ENCODE measurements around the gene CD99.

CD99 gene

GRCh38 chrX:2690856-2691542, at the start of gene CD99:
Gene CD99 (plus strand): TSS chrX:2691295. CDS start chrX:2691361, 66 bp downstream.
- H3K4me3 ChIP-seq (ENCODE audit: low read length) = peak within 1 kb of the TSS; percentile 86
- peak within 1 kb of the TSS; percentile 78 for H2AFZ ChIP-seq (ENCODE audit: low read depth, low read length)
- H3K27ac ChIP-seq (ENCODE audit: low read length) = peak within 1 kb of the TSS; percentile 24
- H3K4me1 ChIP-seq (ENCODE audit: low read length) = peaks cover 10% of the 10 kb centered on the region
- peaks cover 44% of the 10 kb centered on the region for H3K79me2 ChIP-seq (ENCODE audit: low read length)
- peak within 1 kb of the TSS; percentile 87 for H3K4me2 ChIP-seq (ENCODE audit: low read length)
- no peak for TF ChIP-seq CTCF (IDR thresholded peaks at IDR 0.05; ENCODE audit: low read depth, low read length)
- TF ChIP-seq EZH2phosphoT487 (IDR thresholded peaks at IDR 0.05; ENCODE audit: low read depth) = no peak
- peaks cover 2% of the 10 kb centered on the region for H3K36me3 ChIP-seq (replicated peaks; ENCODE audit: low read depth, low read length)
- no peaks in the 10 kb centered on the region for H3K27me3 ChIP-seq (ENCODE audit: low read depth, low read length)
- no peaks in the 10 kb centered on the region for H3K9me3 ChIP-seq (ENCODE audit: insufficient read depth, low read length)
- H3K9ac ChIP-seq (ENCODE audit: low read length) = peak within 1 kb of the TSS; percentile 89
- H4K20me1 ChIP-seq (ENCODE audit: insufficient read depth, low read length) = 0 out of 2 replicates have a peak, but pooled peaks cover 3% of the 10 kb centered on the region

- Histone ChIP-seq H3K36me3 (replicated peaks; ENCODE audit: low read depth, low read length) (peaks cover 8% of the 10 kb centered on the region), H3K79me2 (ENCODE audit: low read length) (no peaks in the 10 kb centered on the region), H3K4me2 (ENCODE audit: low read length) (no peak overlapping the region), H3K9ac (ENCODE audit: low read length) (no peak overlapping the region), H3K9me3 (ENCODE audit: insufficient read depth, low read length) (no peaks in the 10 kb centered on the region), H3K27me3 (ENCODE audit: low read depth, low read length) (no peaks in the 10 kb centered on the region), H4K20me1 (ENCODE audit: insufficient read depth, low read length) (no peaks in the 10 kb centered on the region), H3K4me3 (ENCODE audit: low read length) (no peak overlapping the region), H2AFZ (ENCODE audit: low read depth, low read length) (no peak overlapping the region), H3K4me1 (ENCODE audit: low read length) (peaks cover 7% of the 10 kb centered on the region), H3K27ac (ENCODE audit: low read length) (no peak overlapping the region)
- TF ChIP-seq EZH2phosphoT487 (IDR thresholded peaks at IDR 0.05; ENCODE audit: low read depth) = no peak
- TF ChIP-seq CTCF (IDR thresholded peaks at IDR 0.05; ENCODE audit: low read depth, low read length) = no peak
Measured at GRCh38 chrX:2642146-2642545, 48.9 kb upstream of the CD99 start.

GRCh38 chrX:2642791-2643190, 48.3 kb upstream of the CD99 start:
- Histone ChIP-seq H3K4me3 (ENCODE audit: low read length) (no peak overlapping the region), H3K4me1 (ENCODE audit: low read length) (peaks cover 7% of the 10 kb centered on the region), H3K9ac (ENCODE audit: low read length) (no peak overlapping the region), H2AFZ (ENCODE audit: low read depth, low read length) (no peak overlapping the region), H3K36me3 (replicated peaks; ENCODE audit: low read depth, low read length) (peaks cover 8% of the 10 kb centered on the region), H3K27me3 (ENCODE audit: low read depth, low read length) (no peaks in the 10 kb centered on the region), H4K20me1 (ENCODE audit: insufficient read depth, low read length) (no peaks in the 10 kb centered on the region), H3K4me2 (ENCODE audit: low read length) (no peak overlapping the region), H3K27ac (ENCODE audit: low read length) (no peak overlapping the region), H3K79me2 (ENCODE audit: low read length) (no peaks in the 10 kb centered on the region), H3K9me3 (ENCODE audit: insufficient read depth, low read length) (no peaks in the 10 kb centered on the region)
- TF ChIP-seq EZH2phosphoT487 (IDR thresholded peaks at IDR 0.05; ENCODE audit: low read depth) = no peak
- no peak for TF ChIP-seq CTCF (IDR thresholded peaks at IDR 0.05; ENCODE audit: low read depth, low read length)

GRCh38 chrX:2643880-2644279, 47.2 kb upstream of the CD99 start:
- no peaks in the 10 kb centered on the region for H3K9me3 ChIP-seq (ENCODE audit: insufficient read depth, low read length)
- H3K27ac ChIP-seq (ENCODE audit: low read length) = no peak overlapping the region
- H3K79me2 ChIP-seq (ENCODE audit: low read length) = no peaks in the 10 kb centered on the region
- no peaks in the 10 kb centered on the region for H4K20me1 ChIP-seq (ENCODE audit: insufficient read depth, low read length)
- peaks cover 8% of the 10 kb centered on the region for H3K36me3 ChIP-seq (replicated peaks; ENCODE audit: low read depth, low read length)
- no peak overlapping the region for H3K9ac ChIP-seq (ENCODE audit: low read length)
- H2AFZ ChIP-seq (ENCODE audit: low read depth, low read length) = no peak overlapping the region
- H3K27me3 ChIP-seq (ENCODE audit: low read depth, low read length) = no peaks in the 10 kb centered on the region
- no peak overlapping the region for H3K4me2 ChIP-seq (ENCODE audit: low read length)
- H3K4me1 ChIP-seq (ENCODE audit: low read length) = peaks cover 7% of the 10 kb centered on the region
- TF ChIP-seq EZH2phosphoT487 (IDR thresholded peaks at IDR 0.05; ENCODE audit: low read depth) (no peak), CTCF (IDR thresholded peaks at IDR 0.05; ENCODE audit: low read depth, low read length) (no peak)
- no peak overlapping the region for H3K4me3 ChIP-seq (ENCODE audit: low read length)

Measured in OCI-LY3 (cell line).